ENCODE data around the gene RIIAD1.
A peak's percentile ranks its signal among the peaks of the same experiment; 100 is the strongest.
"Not testable (repeated sequence)": the region's sequence is repeated elsewhere in the genome, so short reads cannot be mapped to it uniquely, and the experiment has no call there.

Gene RIIAD1, protein sequence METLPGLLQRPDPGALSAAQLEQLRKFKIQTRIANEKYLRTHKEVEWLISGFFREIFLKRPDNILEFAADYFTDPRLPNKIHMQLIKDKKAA

DNA sequence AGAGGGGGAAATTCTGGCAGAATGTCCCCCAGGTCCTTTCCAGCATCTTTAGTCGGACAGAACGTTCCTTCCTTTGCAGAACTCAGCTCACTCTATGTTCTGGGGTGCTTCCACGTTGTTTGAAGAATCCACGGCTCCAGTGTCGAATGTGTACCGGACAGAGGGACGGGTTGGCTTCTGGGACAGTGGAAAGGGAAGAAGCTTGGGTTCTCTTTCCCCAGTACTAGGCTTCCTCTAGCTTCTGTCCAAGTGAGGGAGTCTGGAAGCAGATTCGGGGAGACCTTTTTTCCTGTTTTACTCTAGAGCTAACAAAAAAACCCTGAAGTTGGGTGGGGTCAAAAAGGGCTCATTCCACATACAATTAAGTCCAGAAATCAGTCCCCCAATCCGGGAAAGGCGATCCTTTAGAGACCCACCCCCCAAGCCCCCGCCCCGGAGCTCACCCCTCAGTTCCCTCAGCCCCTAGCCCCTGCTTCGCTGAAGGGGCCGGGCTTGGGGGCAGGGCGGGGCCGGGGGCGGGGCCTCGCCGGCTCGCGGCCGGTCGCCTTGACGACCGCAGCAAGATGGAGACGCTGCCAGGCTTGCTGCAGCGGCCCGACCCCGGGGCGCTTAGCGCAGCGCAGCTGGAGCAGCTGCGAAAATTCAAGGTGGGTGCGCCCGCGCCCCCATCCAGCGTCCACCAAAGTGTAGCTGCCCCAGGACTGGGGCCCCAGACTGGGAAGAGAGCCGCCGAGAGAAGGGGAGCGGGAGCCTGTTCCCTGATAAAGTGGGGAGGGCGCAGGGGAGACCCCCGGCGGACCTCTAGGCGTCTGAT is at the start of gene RIIAD1:
Gene RIIAD1 (plus strand): TSS at position 549 of the 814 bp plus-strand sequence. CDS start 15 bp downstream, at position 564.
- DNase-seq (ENCODE audit: low read depth in 2 of 3, low spot score in 2 of 3) = peak in 1 of 3 experiments; percentile 18

DNA sequence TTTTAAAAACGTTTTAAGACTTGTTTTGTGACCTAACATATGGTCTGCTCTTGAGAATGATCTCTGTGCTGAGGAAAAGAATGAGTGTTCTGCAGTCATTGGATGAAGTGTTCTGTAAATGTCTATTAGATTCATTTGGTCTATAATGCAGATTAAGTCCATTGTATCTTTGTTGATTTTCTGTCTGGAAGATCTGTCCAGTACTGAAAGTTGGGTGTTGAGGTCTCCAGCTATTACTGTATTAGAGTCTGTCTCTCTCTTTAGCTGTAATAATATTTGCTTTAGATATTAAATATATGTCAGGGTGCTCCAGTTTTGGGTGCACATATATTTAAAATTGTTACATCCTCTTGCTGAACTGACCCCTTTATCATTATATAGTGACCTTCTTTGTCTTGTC is 47.9 kb upstream of the RIIAD1 start:
- no peak for DNase-seq (ENCODE audit: low read depth in 2 of 3, low spot score in 2 of 3)

DNA sequence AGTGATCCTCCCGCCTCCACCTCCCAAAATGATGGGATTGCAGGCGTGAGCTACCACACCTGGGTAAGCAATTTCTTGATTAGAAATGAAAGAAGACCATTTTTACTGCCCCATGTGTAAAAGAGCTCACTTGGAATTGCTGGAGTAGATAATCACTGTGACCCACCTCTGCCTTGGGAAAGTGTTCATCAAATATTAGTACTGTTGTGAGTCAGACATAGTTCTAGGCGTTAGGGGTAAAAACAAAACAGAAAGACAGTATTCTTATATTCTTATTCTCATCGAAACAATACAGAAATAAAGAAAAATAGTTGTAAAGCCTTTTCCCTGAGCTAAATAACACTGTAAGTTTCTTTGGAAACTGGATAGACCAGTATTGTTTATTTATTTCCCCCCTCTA is 40.9 kb upstream of the RIIAD1 start:
- DNase-seq (ENCODE audit: low read depth in 2 of 3, low spot score in 2 of 3) = no peak

DNA sequence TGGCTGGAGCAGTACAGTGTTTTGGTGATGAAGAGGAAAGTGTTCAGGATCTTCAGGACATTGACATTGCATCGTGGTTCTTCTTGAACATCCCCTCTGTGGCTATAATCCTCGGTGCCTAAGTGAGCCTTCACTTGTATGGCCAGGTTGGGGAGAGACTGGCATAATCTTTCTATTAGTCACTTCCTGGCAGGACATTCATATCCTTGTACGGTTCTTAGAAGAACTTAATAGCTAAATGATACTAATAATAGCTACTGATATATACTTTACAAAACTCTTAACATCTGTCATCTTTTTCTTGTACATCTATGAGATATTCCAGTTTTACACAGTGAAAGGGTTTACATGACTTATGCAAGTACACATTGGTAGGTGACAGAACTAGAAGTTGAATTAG is 40.5 kb upstream of the RIIAD1 start:
- DNase-seq (ENCODE audit: low read depth in 2 of 3, low spot score in 2 of 3) = no peak

DNA sequence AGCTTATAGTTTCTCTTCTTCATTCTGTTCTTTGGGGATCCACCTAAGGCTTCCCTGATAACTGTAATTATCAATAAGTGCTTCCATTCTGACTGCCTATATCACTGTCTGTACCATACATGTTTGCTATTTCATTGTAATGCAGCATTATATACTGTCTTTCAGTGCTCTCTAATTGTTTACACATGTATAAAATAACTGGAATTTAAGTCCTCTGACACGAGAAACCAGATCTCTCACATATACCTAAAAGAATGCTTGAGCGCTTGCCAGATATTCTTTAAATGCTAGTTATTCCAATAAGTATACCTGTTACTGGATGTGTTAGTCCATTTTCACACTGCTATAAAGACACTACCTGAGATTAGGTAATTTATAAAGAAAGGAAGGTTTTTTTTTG is 39.4 kb upstream of the RIIAD1 start:
- DNase-seq (ENCODE audit: low read depth in 2 of 3, low spot score in 2 of 3) = no peak

DNA sequence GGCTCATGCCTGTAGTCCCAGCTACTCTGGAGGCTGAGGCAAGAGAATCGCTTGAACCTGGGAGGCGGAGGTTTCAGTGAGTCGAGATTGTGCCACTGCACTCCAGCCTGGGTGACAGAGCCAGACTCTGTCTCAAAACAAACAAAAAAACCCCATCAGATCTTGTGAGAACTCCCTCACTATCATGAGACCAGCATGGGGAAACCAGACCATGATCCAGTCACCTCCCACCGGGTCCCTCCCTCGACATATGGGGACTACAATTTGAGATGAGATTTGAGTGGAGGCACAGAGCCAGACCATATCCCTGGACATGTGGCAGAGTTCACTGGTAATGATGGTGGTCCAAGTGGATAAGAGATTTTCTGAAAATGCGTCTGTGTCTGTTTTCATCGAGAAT is 38.4 kb upstream of the RIIAD1 start:
- DNase-seq (ENCODE audit: low read depth in 2 of 3, low spot score in 2 of 3) = not testable (repeated sequence)

DNA sequence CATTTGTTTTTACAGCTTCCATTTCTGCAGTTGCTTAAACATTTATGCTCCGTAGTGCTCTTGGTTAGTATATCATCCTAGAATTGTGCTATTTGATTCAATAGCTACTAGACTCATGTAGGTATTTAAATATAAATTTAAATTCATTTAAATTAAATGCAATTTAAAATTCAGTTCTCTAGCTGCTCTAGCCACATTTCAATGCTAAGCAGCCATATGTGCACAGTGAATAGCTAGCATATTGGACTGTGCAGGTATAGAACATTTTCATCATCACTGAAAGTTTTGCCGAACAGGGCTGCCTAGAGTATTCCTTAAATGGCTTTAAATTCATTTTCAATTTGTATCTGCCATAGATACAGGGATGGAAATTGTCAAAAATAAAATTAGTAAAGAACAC is 37.2 kb upstream of the RIIAD1 start:
- no peak for DNase-seq (ENCODE audit: low read depth in 2 of 3, low spot score in 2 of 3)

DNA sequence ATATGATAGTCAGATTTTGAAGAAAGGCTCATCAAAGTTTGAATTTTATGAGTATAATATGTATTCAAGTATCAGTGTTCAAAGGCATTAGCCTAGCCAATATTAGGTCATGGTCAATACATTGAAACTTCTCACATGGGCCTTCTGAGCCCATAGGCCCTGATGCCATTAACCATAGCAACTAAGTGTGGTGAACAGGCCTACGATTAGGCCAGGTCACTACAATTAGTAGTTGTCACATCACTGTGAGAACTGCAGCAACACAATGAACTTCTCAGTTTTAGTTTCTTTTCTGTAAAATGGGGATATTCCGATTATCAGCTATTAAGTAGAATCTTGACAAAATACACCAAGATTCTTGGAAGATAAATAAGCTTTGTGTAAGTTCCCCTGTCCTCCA is 34.8 kb upstream of the RIIAD1 start:
- DNase-seq (ENCODE audit: low read depth in 2 of 3, low spot score in 2 of 3) = no peak

DNA sequence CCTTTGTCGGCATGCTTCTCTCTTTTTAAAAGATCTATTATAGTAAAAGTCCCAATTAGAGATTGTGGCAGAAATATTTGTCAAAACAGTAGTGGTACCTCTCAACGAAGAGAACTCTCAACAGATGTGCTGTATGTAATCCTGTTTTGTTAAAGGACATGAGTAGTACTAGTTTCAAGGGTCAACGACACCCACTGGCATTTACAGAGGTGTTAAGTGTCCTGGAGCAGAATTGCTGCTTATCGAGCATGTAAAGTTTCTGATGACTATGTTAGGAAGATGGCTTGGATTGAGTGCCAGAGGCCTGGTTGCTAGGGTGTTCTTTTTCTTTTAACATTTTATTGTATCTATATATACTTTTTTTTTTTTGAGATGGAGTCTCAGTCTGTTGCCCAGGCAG is 31.8 kb upstream of the RIIAD1 start:
- no peak for DNase-seq (ENCODE audit: low read depth in 2 of 3, low spot score in 2 of 3)

DNA sequence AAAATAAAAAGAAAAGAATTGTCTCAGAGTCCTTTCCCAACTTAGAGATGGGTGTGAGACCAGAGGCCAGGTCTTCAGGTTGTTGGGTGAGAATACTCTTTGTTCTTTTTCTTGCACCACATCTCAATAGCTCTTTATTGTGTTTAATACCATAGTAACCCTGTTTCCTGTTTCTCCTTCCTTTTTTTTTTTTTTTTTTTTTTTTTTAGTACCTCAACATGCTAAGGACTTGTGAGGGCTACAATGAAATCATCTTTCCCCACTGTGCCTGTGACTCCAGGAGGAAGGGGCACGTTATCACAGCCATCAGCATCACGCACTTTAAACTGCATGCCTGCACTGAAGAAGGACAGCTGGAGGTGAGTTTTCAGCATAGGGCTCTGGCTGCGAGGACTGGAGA is 29.1 kb upstream of the RIIAD1 start:
- no peak for DNase-seq (ENCODE audit: low read depth in 2 of 3, low spot score in 2 of 3)

DNA sequence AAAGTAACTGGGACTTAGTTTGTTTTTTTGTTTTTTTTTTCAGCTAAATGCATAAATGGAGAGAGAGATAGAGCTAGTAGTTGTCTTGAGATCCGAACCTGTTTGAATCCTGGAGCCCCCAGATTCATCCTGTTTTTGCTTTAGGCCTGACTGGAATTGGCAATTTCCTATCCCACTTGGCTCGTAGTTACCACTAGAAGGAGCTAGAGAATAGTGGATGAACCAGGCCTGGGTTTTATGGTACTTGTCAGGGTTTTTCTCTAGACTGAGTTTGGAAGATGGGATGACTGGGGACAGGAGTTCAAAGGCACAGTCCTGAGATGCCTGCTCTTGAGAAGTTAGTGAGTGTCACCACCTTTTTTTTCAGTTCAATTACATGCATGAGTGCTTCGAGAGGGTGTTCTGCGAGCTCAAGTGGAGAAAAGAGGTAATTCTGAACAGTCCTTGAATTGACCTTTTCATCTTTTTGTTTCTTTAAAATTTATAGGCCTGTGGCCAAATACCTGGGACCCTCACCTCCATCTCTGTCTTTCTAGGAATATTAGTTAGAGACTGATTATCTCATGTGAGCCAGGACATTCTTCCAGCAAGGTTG is 28.2 kb upstream of the RIIAD1 start:
- no peak for DNase-seq (ENCODE audit: low read depth in 2 of 3, low spot score in 2 of 3)

DNA sequence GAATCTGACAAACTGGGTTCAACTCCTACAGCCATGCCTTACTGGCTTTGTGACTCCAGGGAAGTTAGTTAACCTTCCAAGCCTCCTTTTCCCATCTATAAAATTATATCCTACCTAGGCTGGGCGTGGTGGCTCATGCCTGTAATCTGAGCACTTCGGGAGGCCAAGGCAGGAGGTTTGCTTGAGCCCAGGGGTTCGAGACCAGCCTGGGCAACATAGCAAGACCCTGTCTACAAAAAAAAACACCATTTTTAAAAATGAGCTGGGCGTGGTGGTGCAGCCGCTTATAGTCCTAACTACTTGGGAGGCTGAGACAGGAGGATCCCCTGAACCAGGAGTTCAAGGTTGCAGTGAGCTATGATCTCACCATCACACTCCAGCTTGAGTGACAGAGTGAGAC is 19.8 kb upstream of the RIIAD1 start:
- no peak for DNase-seq (ENCODE audit: low read depth in 2 of 3, low spot score in 2 of 3)

DNA sequence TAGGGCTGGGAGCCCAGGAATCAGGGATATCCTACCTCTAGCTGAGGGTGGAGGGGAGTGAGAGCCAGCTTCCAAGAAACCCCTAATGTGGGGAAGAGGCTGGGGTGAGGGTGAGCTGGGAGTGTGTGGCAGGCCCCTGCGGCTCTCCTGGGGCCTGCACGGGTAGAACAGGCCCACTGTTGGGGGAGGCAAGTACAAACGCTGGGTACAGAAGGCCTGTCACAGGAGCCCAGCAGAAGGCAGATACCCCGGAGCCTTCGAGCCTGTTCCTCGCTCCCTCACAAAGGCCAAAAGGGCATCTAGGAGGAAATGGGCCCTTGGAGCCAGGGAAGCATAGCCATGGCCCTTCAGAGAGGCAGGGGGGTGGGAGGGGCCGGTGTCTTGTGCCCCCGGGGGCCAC is 18.4 kb upstream of the RIIAD1 start:
- DNase-seq (ENCODE audit: low read depth in 2 of 3, low spot score in 2 of 3) = no peak

DNA sequence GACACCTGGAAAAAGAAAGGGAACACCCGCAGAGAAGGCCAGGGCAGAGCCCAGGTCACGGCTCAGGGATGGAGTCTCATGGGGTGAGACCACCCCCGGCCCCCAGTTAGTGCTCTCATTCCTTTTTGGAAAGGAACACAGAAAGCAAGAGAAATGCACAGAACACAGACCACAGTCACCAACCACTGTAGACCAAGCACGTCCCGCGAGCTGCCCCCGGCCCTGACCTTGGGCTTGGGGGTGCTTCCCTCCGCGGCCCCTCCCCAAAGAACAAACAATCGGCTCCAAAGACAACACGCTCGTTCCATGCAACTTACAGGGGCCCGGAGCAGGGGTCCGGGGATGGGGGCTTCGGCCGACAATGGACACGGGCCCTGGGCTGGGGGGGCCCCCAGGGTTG is 17.5 kb upstream of the RIIAD1 start:
- DNase-seq (ENCODE audit: low read depth in 2 of 3, low spot score in 2 of 3) = no peak

DNA sequence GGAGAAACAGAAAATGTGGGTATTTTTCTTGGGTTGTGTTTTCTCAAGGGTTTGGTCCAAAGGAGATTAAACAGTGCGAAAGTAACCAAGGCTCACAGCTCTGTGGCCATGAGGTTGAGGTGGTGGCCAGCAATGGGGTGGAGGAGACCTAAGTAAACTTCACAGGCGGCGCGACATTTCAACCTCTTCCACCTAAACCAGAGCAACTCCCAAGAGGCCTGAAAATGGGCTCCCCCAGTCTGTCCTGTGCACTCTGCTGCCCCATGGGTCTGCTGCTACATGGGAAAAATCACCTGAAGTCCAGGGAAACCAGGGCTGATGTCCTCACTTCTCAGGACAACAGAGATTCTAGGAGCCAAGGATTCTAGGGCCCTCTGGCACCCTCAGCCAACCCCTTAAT is 17.1 kb upstream of the RIIAD1 start:
- DNase-seq (ENCODE audit: low read depth in 2 of 3, low spot score in 2 of 3) = no peak

DNA sequence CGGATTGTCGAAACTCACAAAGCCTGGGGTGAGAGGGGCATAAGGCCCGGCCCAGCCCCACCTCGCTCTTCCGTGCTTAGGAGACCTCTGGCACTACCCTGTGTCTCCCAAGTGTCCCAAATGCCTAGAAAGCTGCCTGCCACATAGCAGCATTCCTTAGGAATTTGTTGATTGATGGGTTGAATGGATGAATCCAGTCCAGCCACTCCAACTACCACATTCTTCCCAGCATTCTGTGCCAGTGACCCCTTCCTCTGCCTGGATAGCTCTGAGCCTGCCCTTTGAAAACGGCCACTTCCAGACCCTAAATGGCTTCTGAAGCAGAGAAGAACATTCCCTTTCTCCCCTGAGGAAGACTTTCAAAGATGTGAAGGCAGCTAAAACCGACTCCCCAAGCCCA is 16.2 kb upstream of the RIIAD1 start:
- no peak for DNase-seq (ENCODE audit: low read depth in 2 of 3, low spot score in 2 of 3)

DNA sequence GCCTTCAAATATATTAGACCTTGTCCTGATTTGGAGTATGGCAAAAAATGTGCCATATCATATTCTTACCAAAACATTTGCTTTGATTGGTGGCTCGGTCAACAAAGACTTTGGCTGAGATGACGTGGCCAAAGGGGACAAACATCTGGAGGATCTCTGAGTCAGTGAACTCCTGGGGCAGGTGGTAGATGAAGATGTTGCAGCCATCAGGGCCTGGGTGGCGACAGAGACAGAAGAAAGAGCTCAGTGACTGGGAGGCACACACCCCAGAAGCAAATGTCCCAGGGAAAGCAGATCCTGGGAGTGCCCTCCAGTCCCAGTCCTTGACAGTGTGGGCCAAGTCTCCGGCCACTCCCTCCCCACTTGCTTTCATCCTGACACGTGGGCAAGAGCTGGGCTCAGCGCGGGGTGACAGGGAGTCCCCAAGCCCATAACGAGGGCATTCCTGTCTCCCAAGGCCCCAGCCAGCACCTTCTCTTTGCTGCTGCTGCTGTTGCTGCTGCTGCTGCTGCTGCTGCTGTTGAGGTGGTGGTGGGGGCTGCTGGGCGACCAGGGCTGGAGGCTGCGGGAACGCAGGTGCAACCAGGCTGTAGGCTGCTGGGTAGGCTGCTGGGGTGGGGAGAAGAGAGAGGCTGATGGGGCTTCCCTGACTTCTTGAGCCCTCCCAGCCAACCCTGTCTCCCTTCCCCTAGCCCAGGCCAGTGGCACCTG is 15.4 kb upstream of the RIIAD1 start:
- no peak for DNase-seq (ENCODE audit: low read depth in 2 of 3, low spot score in 2 of 3)

DNA sequence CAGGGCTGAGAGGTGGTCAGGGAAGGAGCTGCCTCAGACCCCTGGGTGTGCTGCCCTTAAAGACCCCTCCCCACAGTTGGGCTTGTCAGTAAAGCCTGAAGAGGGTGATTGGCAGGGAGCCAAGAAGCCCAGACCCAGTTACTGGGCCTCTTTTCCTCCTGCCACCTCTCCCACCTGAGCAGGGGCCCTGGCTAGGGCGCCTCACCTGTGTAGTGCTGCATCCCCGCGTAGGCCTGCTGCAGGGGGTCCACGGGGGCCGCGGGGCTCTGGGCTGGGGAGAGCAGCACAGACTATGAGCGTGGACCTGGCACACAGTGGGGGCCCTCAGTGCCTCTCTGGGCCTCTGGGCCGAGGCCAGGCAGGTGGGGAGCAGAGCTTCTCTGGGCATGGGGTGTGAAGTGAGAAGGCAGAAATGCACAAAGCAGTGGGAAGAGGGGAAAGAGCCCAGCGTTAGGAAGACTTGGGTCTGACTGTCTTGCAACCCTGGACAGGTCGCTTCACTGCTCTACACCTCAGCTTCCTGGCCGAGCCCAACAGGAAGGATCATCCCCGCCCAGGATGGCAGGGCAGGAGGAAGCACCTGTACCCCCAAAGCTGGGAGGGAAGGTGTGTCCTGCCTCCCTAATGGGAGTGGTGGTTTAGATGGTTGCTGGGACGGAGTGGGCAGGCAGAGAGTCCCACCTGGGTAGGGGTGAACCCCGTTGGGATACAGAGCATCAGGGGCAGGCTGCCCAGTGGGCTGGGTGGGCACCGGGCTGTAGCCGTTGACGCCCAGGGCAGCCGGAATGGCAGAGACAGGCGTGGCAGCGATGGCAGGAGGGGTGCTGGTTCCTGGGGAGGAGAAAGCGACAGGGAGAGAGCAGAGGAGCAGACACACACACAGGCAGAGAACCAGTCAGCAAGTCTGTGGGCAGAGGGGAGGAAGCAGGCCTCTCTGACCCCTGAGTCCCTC is 14.6 kb upstream of the RIIAD1 start:
- no peak for DNase-seq (ENCODE audit: low read depth in 2 of 3, low spot score in 2 of 3)

DNA sequence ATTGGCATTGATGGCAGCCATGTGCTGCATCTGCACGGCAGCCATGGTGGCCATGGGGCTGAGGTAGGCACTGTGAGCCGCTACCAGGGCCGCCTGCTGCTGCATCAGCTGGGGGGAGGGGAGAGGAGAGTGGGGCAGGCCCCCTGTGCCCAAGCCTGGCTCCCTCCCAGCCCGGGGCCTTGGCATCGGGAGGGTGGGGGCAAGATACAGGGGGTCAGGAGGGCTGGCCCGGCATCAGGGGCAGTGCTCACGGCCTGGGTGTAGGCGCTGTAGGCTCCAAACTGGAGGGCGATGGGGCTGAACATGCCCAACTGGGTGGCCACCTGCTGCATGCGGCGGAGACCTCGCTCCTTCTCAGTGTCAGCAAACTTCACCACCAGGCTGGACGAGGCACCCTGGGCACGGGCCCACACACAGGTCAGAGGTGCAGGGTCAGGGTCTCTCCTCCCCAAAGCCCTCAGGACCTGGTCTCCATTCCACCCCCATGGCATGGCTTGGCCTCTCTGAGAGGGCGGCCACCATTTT is 13.7 kb upstream of the RIIAD1 start:
- DNase-seq (ENCODE audit: low read depth in 2 of 3, low spot score in 2 of 3) = no peak

DNA sequence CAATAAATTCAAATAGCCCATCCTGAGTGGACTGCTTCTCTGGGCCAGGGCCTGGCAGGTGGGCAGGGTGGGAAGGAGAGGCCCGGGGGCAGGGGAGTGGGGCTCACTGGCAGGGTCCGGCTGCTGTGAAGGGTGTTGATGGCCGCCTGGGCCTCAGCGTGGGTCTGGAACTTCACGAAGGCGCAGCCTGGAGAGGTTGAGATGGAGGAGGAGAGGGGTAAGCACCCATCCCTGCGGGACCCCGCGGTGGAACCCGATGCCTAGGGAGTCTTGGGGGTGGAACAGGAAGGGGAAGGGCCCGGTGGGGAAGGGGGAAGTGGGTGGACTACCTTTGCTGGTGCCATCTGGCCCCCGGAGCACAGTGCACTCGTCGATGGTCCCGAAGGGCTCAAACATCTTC is 12.4 kb upstream of the RIIAD1 start:
- no peak for DNase-seq (ENCODE audit: low read depth in 2 of 3, low spot score in 2 of 3)
